ENCODE results near the gene ZBTB9.

Gene ZBTB9

DNA sequence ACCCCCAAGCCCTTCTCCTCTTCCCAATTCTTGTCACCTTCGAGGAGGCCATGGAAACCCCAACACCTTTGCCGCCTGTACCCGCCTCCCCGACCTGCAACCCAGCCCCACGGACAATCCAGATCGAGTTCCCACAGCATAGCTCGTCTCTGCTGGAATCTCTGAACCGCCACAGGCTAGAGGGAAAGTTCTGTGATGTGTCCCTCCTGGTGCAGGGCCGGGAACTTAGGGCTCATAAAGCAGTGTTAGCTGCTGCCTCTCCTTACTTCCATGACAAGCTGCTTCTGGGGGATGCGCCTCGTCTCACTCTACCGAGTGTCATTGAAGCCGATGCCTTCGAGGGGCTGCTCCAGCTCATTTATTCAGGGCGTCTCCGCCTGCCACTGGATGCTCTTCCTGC lies 675 bp downstream of the ZBTB9 start:
- TF ChIP-seq, protein P1, sequence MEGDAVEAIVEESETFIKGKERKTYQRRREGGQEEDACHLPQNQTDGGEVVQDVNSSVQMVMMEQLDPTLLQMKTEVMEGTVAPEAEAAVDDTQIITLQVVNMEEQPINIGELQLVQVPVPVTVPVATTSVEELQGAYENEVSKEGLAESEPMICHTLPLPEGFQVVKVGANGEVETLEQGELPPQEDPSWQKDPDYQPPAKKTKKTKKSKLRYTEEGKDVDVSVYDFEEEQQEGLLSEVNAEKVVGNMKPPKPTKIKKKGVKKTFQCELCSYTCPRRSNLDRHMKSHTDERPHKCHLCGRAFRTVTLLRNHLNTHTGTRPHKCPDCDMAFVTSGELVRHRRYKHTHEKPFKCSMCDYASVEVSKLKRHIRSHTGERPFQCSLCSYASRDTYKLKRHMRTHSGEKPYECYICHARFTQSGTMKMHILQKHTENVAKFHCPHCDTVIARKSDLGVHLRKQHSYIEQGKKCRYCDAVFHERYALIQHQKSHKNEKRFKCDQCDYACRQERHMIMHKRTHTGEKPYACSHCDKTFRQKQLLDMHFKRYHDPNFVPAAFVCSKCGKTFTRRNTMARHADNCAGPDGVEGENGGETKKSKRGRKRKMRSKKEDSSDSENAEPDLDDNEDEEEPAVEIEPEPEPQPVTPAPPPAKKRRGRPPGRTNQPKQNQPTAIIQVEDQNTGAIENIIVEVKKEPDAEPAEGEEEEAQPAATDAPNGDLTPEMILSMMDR (conservative IDR thresholded peaks at IDR 0.05; ENCODE audit: low read length), result no peak
- TF ChIP-seq EZH2phosphoT487 (IDR thresholded peaks at IDR 0.05; ENCODE audit: borderline replicate concordance), result no peak
- Histone ChIP-seq H3K27me3 (ENCODE audit: insufficient read depth, low read length, poor library complexity, severe bottlenecking) (no peaks in the 10 kb centered on the region), H3K9ac (ENCODE audit: low read depth, low read length, poor library complexity, severe bottlenecking) (peak overlapping the region; percentile 79), H3K36me3 (ENCODE audit: insufficient read depth, low read length) (no peaks in the 10 kb centered on the region), H4K20me1 (ENCODE audit: insufficient read depth, low read length, poor library complexity, severe bottlenecking) (no peaks in the 10 kb centered on the region), H3K79me2 (ENCODE audit: insufficient read depth, low read length) (peaks cover 15% of the 10 kb centered on the region), H3K4me2 (ENCODE audit: low read depth, low read length, poor library complexity, severe bottlenecking) (peak overlapping the region; percentile 87), H3K9me3 (ENCODE audit: insufficient read depth, low read depth, low read length) (no peaks in the 10 kb centered on the region), H3F3A (ENCODE audit: low read depth) (no peaks in the 10 kb centered on the region), H3K4me3 (ENCODE audit: low read length, poor library complexity, severe bottlenecking) (peak overlapping the region; percentile 94), H3K4me1 (ENCODE audit: insufficient read depth, low read length, poor library complexity, severe bottlenecking) (peaks cover 10% of the 10 kb centered on the region), H2AFZ (ENCODE audit: low read length) (no peak overlapping the region), H3K9me2 (replicated peaks; ENCODE audit: low read depth, low read length) (no peaks in the 10 kb centered on the region)

DNA sequence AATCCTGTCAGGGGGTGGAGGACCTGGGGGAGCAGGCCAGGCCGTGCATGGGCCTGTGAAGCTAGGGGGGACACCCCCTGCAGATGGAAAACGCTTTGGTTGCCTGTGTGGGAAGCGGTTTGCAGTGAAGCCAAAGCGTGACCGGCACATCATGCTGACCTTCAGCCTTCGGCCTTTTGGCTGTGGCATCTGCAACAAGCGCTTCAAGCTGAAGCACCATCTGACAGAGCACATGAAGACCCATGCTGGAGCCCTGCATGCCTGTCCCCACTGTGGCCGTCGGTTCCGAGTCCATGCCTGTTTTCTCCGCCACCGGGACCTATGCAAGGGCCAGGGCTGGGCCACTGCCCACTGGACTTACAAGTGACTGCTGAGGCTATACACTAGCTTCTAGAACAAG lies 1.8 kb downstream of the ZBTB9 start:
- Histone ChIP-seq H3K4me3 (ENCODE audit: low read length, poor library complexity, severe bottlenecking) (no peak overlapping the region), H3F3A (ENCODE audit: low read depth) (no peaks in the 10 kb centered on the region), H3K9me3 (ENCODE audit: insufficient read depth, low read depth, low read length) (no peaks in the 10 kb centered on the region), H3K4me2 (ENCODE audit: low read depth, low read length, poor library complexity, severe bottlenecking) (no peak overlapping the region), H4K20me1 (ENCODE audit: insufficient read depth, low read length, poor library complexity, severe bottlenecking) (no peaks in the 10 kb centered on the region), H3K9ac (ENCODE audit: low read depth, low read length, poor library complexity, severe bottlenecking) (no peak overlapping the region), H2AFZ (ENCODE audit: low read length) (no peak overlapping the region), H3K36me3 (ENCODE audit: insufficient read depth, low read length) (no peaks in the 10 kb centered on the region), H3K4me1 (ENCODE audit: insufficient read depth, low read length, poor library complexity, severe bottlenecking) (peaks cover 10% of the 10 kb centered on the region), H3K27me3 (ENCODE audit: insufficient read depth, low read length, poor library complexity, severe bottlenecking) (no peaks in the 10 kb centered on the region), H3K79me2 (ENCODE audit: insufficient read depth, low read length) (peaks cover 15% of the 10 kb centered on the region), H3K9me2 (replicated peaks; ENCODE audit: low read depth, low read length) (no peaks in the 10 kb centered on the region)
- no peak for TF ChIP-seq EZH2phosphoT487 (IDR thresholded peaks at IDR 0.05; ENCODE audit: borderline replicate concordance)
- TF ChIP-seq, protein P1 (conservative IDR thresholded peaks at IDR 0.05; ENCODE audit: low read length), result no peak

- Histone ChIP-seq H3K9me3 (ENCODE audit: insufficient read depth, low read depth, low read length) (no peaks in the 10 kb centered on the region), H3K36me3 (ENCODE audit: insufficient read depth, low read length) (no peaks in the 10 kb centered on the region), H3K27me3 (ENCODE audit: insufficient read depth, low read length, poor library complexity, severe bottlenecking) (no peaks in the 10 kb centered on the region), H3K4me3 (ENCODE audit: low read length, poor library complexity, severe bottlenecking) (no peak overlapping the region), H3K9ac (ENCODE audit: low read depth, low read length, poor library complexity, severe bottlenecking) (no peak overlapping the region), H3K4me1 (ENCODE audit: insufficient read depth, low read length, poor library complexity, severe bottlenecking) (peaks cover 10% of the 10 kb centered on the region), H3K79me2 (ENCODE audit: insufficient read depth, low read length) (peaks cover 15% of the 10 kb centered on the region), H4K20me1 (ENCODE audit: insufficient read depth, low read length, poor library complexity, severe bottlenecking) (no peaks in the 10 kb centered on the region), H3K9me2 (replicated peaks; ENCODE audit: low read depth, low read length) (no peaks in the 10 kb centered on the region), H3F3A (ENCODE audit: low read depth) (no peaks in the 10 kb centered on the region), H3K4me2 (ENCODE audit: low read depth, low read length, poor library complexity, severe bottlenecking) (no peak overlapping the region), H2AFZ (ENCODE audit: low read length) (no peak overlapping the region)
- no peak for TF ChIP-seq EZH2phosphoT487 (IDR thresholded peaks at IDR 0.05; ENCODE audit: borderline replicate concordance)
- TF ChIP-seq, protein P1 (conservative IDR thresholded peaks at IDR 0.05; ENCODE audit: low read length), result no peak
These were observed 4.3 kb downstream of the ZBTB9 start for GRCh38 chr6:33458676-33459075.
